Spleen (tissue), 11 donors: ENCODE results near the gene KAT6B. TPM values are rescaled to one million over a fixed set of nuclear protein-coding genes. Genes with fewer than 3 reads are reported as not detected.
A peak's percentile ranks its signal among the peaks of the same experiment; 100 is the strongest.

Source experiments
- DNase-seq: peaks from one replicate; pipeline ENCODE4 v3.0.0-alpha.2; 2020
- H3K27ac ChIP-seq, 8 donors: fragments of 200-600 bp; sonication (generic) in 7 of 8; 1 replicate in 4 of 8; 2 replicates in 4 of 8; pipeline versions ENCODE4 v1.5.0 to v1.8.0; 2016 to 2021; ENCODE audit warnings: inconsistent platforms in 4 of 8, mild to moderate bottlenecking in 4 of 8, moderate library complexity in 1 of 8
- H3K27me3 ChIP-seq, 7 donors: fragments of 200-600 bp; sonication (generic) in 6 of 7; replicated peaks in 1 of 7; 1 replicate in 4 of 7; 2 replicates in 3 of 7; pipeline versions ENCODE4 v1.5.0 to v1.8.0; 2016 to 2021; ENCODE audit warnings: inconsistent platforms in 3 of 7, mild to moderate bottlenecking in 1 of 7
- H3K36me3 ChIP-seq, 6 donors: fragments of 200-600 bp; sonication (generic) in 5 of 6; 1 replicate in 4 of 6; 2 replicates in 2 of 6; pipeline versions ENCODE4 v1.5.0 to v1.8.0; 2016 to 2021; ENCODE audit warnings: inconsistent platforms in 2 of 6
- H3K4me1 ChIP-seq, 6 donors: fragments of 200-600 bp; sonication (generic) in 5 of 6; 1 replicate in 3 of 6; 2 replicates in 3 of 6; pipeline versions ENCODE4 v1.5.0 to v1.8.0; 2016 to 2021; ENCODE audit warnings: inconsistent platforms in 3 of 6
- H3K4me3 ChIP-seq, 8 donors: fragments of 200-600 bp; sonication (generic) in 7 of 8; 1 replicate in 4 of 8; 2 replicates in 4 of 8; pipeline versions ENCODE4 v1.5.0 to v1.8.0; 2016 to 2021; ENCODE audit warnings: inconsistent platforms in 4 of 8, mild to moderate bottlenecking in 4 of 8, moderate library complexity in 2 of 8
- H3K9me3 ChIP-seq, 8 donors: fragments of 200-600 bp; sonication (generic) in 7 of 8; 1 replicate in 4 of 8; 2 replicates in 4 of 8; pipeline versions ENCODE4 v1.5.0 to v1.8.0; 2016 to 2021; ENCODE audit warnings: inconsistent platforms in 4 of 8
- CTCF ChIP-seq, 11 experiments: fragments of 200-600 bp in 7 of 11; fragments of 450-650 bp in 4 of 11; sonication (generic) in 4 of 11; IDR thresholded peaks in 8 of 11; conservative IDR thresholded peaks in 3 of 11; 1 replicate in 7 of 11; 2 replicates in 4 of 11; pipeline versions ENCODE4 v1.4.0 to v1.8.0; 2016 to 2021; ENCODE audit warnings: antibody characterized with exemption in 11 of 11, inconsistent platforms in 4 of 11, mild to moderate bottlenecking in 1 of 11
- POLR2A ChIP-seq, 3 donors: fragments of 450-650 bp; IDR thresholded peaks; one replicate each; pipeline ENCODE4 v1.5.1; 2017; ENCODE audit warnings: antibody characterized with exemption in 3 of 3, mild to moderate bottlenecking in 1 of 3
- POLR2AphosphoS5 ChIP-seq, 3 donors: sonication (generic); formaldehyde crosslinking; IDR thresholded peaks; one replicate each; pipeline ENCODE4 v1.5.1; 2017; ENCODE audit warnings: antibody characterized with exemption in 3 of 3
- WGBS, 5 donors: extraction: QIAGEN DNeasy Blood & Tissue Kit in 3 of 5; methylation state at CpG; one replicate each; pipeline versions ENCODE4 v1.1.5 to v1.1.7; 2013 to 2018; 5-methylcytosine and 5-hydroxymethylcytosine counted together
- intact Hi-C: fragments of 100-400 bp; cut with DNase I; formaldehyde crosslinking; loops from one replicate; pipeline ENCODE4 v1.15.0; 2023; ENCODE audit warnings: low total_unique reads
- polyA plus RNA-seq, 3 donors: library from polyadenylated mRNA; stranded (reverse); fragments of 200-250 nt; gene quantifications; one replicate each; pipeline ENCODE4 v1.2.1, GENCODE V29; 2013
- total RNA-seq, 7 donors: library from RNA; depleted of rRNA in 3 of 7; stranded (reverse); fragments of >200 nt in 3 of 7; fragmentation: NEBNext Ultra II Directional in 4 of 7; extraction: Animal tissue kit (Norgen Biotek cat#: 25700) in 4 of 7; gene quantifications; one replicate each; pipeline versions ENCODE4 v1.1.0 to v1.2.1, GENCODE V29; 2016 to 2021
- donor health status: healthy with polysubstance abuse.
- donor health status: DM: no; HTN: no; CAD: no; lungs with moderate emphysema.
- donor health status: DM: no; HTN: no; CAD: no.
- donor health status: Bipolar disorder and iron deficiency.
- donor health status: healthy.
- donor health status: DM: no; HTN: no; CAD: no.
- donor health status: DM: yes; HTN: yes; CAD: no.

The KAT6B gene
- total and polyA plus RNA-seq, 10 donors: 2.9 to 61.0 (median 46.0) TPM

GRCh38 chr10:74827045-74827441, 643 bp downstream of the KAT6B start:
- H3K4me3 ChIP-seq: peak overlapping the region; percentile 41 to 100 (median 78)
- 8 to 9% (median 8%) methylated on average over 17 of the region's 17 CpGs for WGBS, 5 donors
- TF ChIP-seq CTCF (IDR thresholded peaks at IDR 0.05 in 8 of 11, conservative IDR thresholded peaks at IDR 0.05 in 3 of 11) (no peak), POLR2AphosphoS5 (IDR thresholded peaks at IDR 0.05) (no peak), POLR2A (IDR thresholded peaks at IDR 0.05) (no peak)
- no peak for DNase-seq
- H3K36me3 ChIP-seq: no peaks in the 10 kb centered on the region
- H3K4me1 ChIP-seq: peaks cover 16 to 76% (median 44%) of the 10 kb centered on the region in 6 donors
- H3K9me3 ChIP-seq: no peaks in the 10 kb centered on the region
- peak overlapping the region in 7 of 8 donors; percentile 35 to 100 (median 99) for H3K27ac ChIP-seq
- H3K27me3 ChIP-seq: no peaks in the 10 kb centered on the region
- intact Hi-C loops: no loop called here

- H3K27me3 ChIP-seq: no peaks in the 10 kb centered on the region
- H3K27ac ChIP-seq: peak overlapping the region in 6 of 8 donors; percentile 64 to 100 (median 100)
- H3K9me3 ChIP-seq: no peaks in the 10 kb centered on the region
- no peaks in the 10 kb centered on the region for H3K36me3 ChIP-seq
- H3K4me1 ChIP-seq: peaks cover 16 to 76% (median 44%) of the 10 kb centered on the region in 6 donors
- TF ChIP-seq POLR2AphosphoS5 (IDR thresholded peaks at IDR 0.05) (no peak), CTCF (IDR thresholded peaks at IDR 0.05 in 8 of 11, conservative IDR thresholded peaks at IDR 0.05 in 3 of 11) (no peak), POLR2A (IDR thresholded peaks at IDR 0.05) (no peak)
- peak overlapping the region in 5 of 8 donors; percentile 41 to 100 (median 99) for H3K4me3 ChIP-seq
- intact Hi-C loops: no loop called here
- WGBS, 5 donors: 83 to 93% (median 92%) methylated on average over 7 of the region's 7 CpGs
- no peak for DNase-seq
These were observed 1.3 kb downstream of the KAT6B start for GRCh38 chr10:74827694-74828093.

GRCh38 chr10:74828946-74829345, 2.5 kb downstream of the KAT6B start:
- Histone ChIP-seq H3K9me3 (no peaks in the 10 kb centered on the region), H3K4me1 (peaks cover 19 to 78% (median 48%) of the 10 kb centered on the region in 6 donors), H3K36me3 (no peaks in the 10 kb centered on the region), H3K4me3 (no peak overlapping the region), H3K27ac (peak overlapping the region in 3 of 8 donors; percentile 1 to 41 (median 38)), H3K27me3 (no peaks in the 10 kb centered on the region)
- WGBS, 5 donors: 61 to 69% (median 64%) methylated on average over 4 of the region's 4 CpGs
- intact Hi-C loops: no loop called here
- no peak for TF ChIP-seq POLR2A (IDR thresholded peaks at IDR 0.05)
- no peak for TF ChIP-seq POLR2AphosphoS5 (IDR thresholded peaks at IDR 0.05)
- no peak for TF ChIP-seq CTCF (IDR thresholded peaks at IDR 0.05 in 8 of 11, conservative IDR thresholded peaks at IDR 0.05 in 3 of 11)
- DNase-seq: no peak

GRCh38 chr10:74831518-74832120, 5.2 kb downstream of the KAT6B start:
- 32 to 50% (median 40%) methylated on average over 1 of the region's 1 CpG for WGBS, 5 donors
- Histone ChIP-seq H3K27ac (no peak overlapping the region), H3K4me1 (peaks cover 18 to 94% (median 56%) of the 10 kb centered on the region in 6 donors), H3K4me3 (no peak overlapping the region), H3K27me3 (no peaks in the 10 kb centered on the region), H3K36me3 (no peaks in the 10 kb centered on the region), H3K9me3 (no peaks in the 10 kb centered on the region)
- intact Hi-C loops: no loop called here
- TF ChIP-seq CTCF (IDR thresholded peaks at IDR 0.05 in 8 of 11, conservative IDR thresholded peaks at IDR 0.05 in 3 of 11) (no peak), POLR2AphosphoS5 (IDR thresholded peaks at IDR 0.05) (no peak), POLR2A (IDR thresholded peaks at IDR 0.05) (no peak)
- DNase-seq: no peak
